Liver (tissue), 9 donors: ENCODE measurements around the gene PTMS. TPM values are rescaled to one million over a fixed set of nuclear protein-coding genes. Genes with fewer than 3 reads are reported as not detected.
A peak's percentile ranks its signal among the peaks of the same experiment; 100 is the strongest.

Experiments
- DNase-seq: peaks from one replicate; pipeline ENCODE4 v3.0.0-alpha.2; 2017; ENCODE audit warnings: low spot score
- H3K27ac ChIP-seq, 2 donors: one replicate each; pipeline ENCODE4 v1.7.0; 2013; ENCODE audit warnings: inconsistent platforms in 2 of 2, low read length in 2 of 2, control low read depth in 1 of 2, low read depth in 1 of 2, mild to moderate bottlenecking in 1 of 2
- H3K27me3 ChIP-seq, 4 donors: one replicate each; pipeline versions ENCODE4 v1.6.1 to v1.7.0; 2013; ENCODE audit warnings: low read length in 3 of 4, inconsistent platforms in 1 of 4, mild to moderate bottlenecking in 1 of 4, moderate library complexity in 1 of 4; ENCODE audit not compliant: control insufficient read depth in 4 of 4, insufficient read depth in 4 of 4
- H3K36me3 ChIP-seq, 4 donors: one replicate each; pipeline versions ENCODE4 v1.6.1 to v1.7.0; 2013; ENCODE audit warnings: low read length in 3 of 4, mild to moderate bottlenecking in 3 of 4, low read depth in 1 of 4, moderate library complexity in 1 of 4; ENCODE audit not compliant: control insufficient read depth in 4 of 4, insufficient read depth in 3 of 4
- H3K4me1 ChIP-seq, 4 donors: one replicate each; pipeline versions ENCODE4 v1.6.1 to v1.7.0; 2013; ENCODE audit warnings: low read length in 3 of 4, mild to moderate bottlenecking in 3 of 4, moderate library complexity in 1 of 4; ENCODE audit not compliant: control insufficient read depth in 4 of 4, insufficient read depth in 4 of 4
- H3K4me3 ChIP-seq, 3 donors: one replicate each; pipeline versions ENCODE4 v1.6.1 to v1.7.0; 2013; ENCODE audit warnings: low read length in 3 of 3, control low read depth in 1 of 3, low read depth in 1 of 3, mild to moderate bottlenecking in 1 of 3
- H3K9ac ChIP-seq, 2 donors: one replicate each; pipeline ENCODE4 v1.7.0; 2013; ENCODE audit warnings: low read length in 2 of 2, mild to moderate bottlenecking in 2 of 2, moderate library complexity in 2 of 2, control low read depth in 1 of 2, low read depth in 1 of 2
- H3K9me3 ChIP-seq, 4 donors: one replicate each; pipeline versions ENCODE4 v1.6.1 to v1.7.0; 2013; ENCODE audit warnings: low read length in 3 of 4; ENCODE audit not compliant: control insufficient read depth in 4 of 4
- ATF3 ChIP-seq: IDR thresholded peaks from 2 replicates; pipeline ENCODE4 v1.6.1; 2016; ENCODE audit warnings: antibody characterized with exemption
- CTCF ChIP-seq: fragments of 150-350 bp; IDR thresholded peaks from 2 replicates; pipeline ENCODE4 v1.5.1; 2017; ENCODE audit warnings: improper control_type of control experiment, low read depth, low read length; ENCODE audit not compliant: missing input control
- FOXA1 ChIP-seq: IDR thresholded peaks from 2 replicates; pipeline ENCODE4 v1.6.1; 2016; ENCODE audit warnings: antibody characterized with exemption
- GABPA ChIP-seq, 2 donors: IDR thresholded peaks in 1 of 2; conservative IDR thresholded peaks in 1 of 2; 2 replicates each; pipeline ENCODE4 v1.6.1; 2016; ENCODE audit warnings: antibody characterized with exemption in 2 of 2, mild to moderate bottlenecking in 1 of 2, moderate library complexity in 1 of 2
- HNF4A ChIP-seq, 2 donors: conservative IDR thresholded peaks; 2 replicates each; pipeline ENCODE4 v1.6.1; 2016; ENCODE audit warnings: antibody characterized with exemption in 2 of 2, mild to moderate bottlenecking in 2 of 2
- HNF4G ChIP-seq: IDR thresholded peaks from 2 replicates; pipeline ENCODE4 v1.6.1; 2016; ENCODE audit warnings: antibody characterized with exemption
- JUND ChIP-seq, 2 donors: IDR thresholded peaks; 2 replicates each; pipeline ENCODE4 v1.6.1; 2016; ENCODE audit warnings: antibody characterized with exemption in 2 of 2
- NR2F2 ChIP-seq: IDR thresholded peaks from 2 replicates; pipeline ENCODE4 v1.6.1; 2016; ENCODE audit warnings: antibody characterized with exemption
- RXRA ChIP-seq, 2 donors: IDR thresholded peaks; 2 replicates each; pipeline ENCODE4 v1.6.1; 2017 to 2018; ENCODE audit warnings: antibody characterized with exemption in 2 of 2, mild to moderate bottlenecking in 1 of 2
- TAF1 ChIP-seq: conservative IDR thresholded peaks from 2 replicates; pipeline ENCODE4 v1.6.1; 2016; ENCODE audit warnings: antibody characterized with exemption, mild to moderate bottlenecking
- ZBTB33 ChIP-seq: IDR thresholded peaks from 2 replicates; pipeline ENCODE4 v1.6.1; 2016; ENCODE audit warnings: antibody characterized with exemption
- WGBS: extraction: QIAGEN DNeasy Blood & Tissue Kit; methylation state at CpG from one replicate; pipeline ENCODE4 v1.1.7; 2013; 5-methylcytosine and 5-hydroxymethylcytosine counted together
- polyA plus RNA-seq, 2 donors: library from polyadenylated mRNA; stranded (reverse) in 1 of 2; unstranded in 1 of 2; fragments of 200-250 nt in 1 of 2; fragments of >200 nt in 1 of 2; fragmentation: Nextera tagmentation in 1 of 2; extraction: Ambion mirVana in 1 of 2; gene quantifications; one replicate each; pipeline versions ENCODE4 v1.2.1 to v1.2.3, GENCODE V29; 2013 to 2015
- total RNA-seq, 2 donors: library from RNA; depleted of rRNA; stranded (reverse); fragments of >200 nt; gene quantifications; one replicate each; pipeline ENCODE4 v1.2.3, GENCODE V29; 2014
- TF ChIP-seq, protein P1 (sequence below): IDR thresholded peaks from 2 replicates; pipeline ENCODE4 v1.6.1; 2016; ENCODE audit warnings: antibody characterized with exemption
- donor health status: healthy.
- donor health status: healthy.
- donor health status: healthy.
- donor health status: healthy.
- donor health status: healthy.

Gene PTMS
- total and polyA plus RNA-seq, 4 donors, result 26.3 to 261 (median 104) TPM

DNA sequence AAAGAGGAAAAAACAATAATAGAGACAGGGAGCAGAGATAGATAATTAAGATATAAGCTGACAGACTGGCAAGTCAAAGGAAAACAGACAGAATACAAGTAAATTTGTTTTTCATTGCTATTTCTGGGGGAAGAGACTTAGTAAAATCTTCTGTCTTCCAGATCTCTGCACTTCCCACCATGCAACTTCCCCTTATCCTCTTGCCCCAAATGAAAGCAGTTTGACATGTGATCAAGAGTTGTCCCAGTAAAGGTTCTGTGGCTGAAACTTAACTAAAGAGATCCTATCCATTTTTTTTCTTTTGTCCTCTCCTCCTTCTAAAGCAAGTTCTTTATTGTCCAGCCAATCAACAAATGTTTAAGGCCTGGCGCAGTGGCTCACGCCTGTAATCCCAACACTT is 11.8 kb upstream of the PTMS start:
- Histone ChIP-seq H3K4me1 (peaks cover 0 to 27% (median 20%) of the 10 kb centered on the region in 4 donors), H3K27me3 (no peaks in the 10 kb centered on the region), H3K36me3 (peaks cover 8 to 15% (median 13%) of the 10 kb centered on the region in 4 donors), H3K9ac (peak overlapping the region in 1 of 2 donors; percentile 77), H3K27ac (peak overlapping the region; percentile 99), H3K9me3 (no peaks in the 10 kb centered on the region), H3K4me3 (no peak overlapping the region)
- 96% methylated on average over 2 of the region's 2 CpGs for WGBS
- TF ChIP-seq, protein P1, sequence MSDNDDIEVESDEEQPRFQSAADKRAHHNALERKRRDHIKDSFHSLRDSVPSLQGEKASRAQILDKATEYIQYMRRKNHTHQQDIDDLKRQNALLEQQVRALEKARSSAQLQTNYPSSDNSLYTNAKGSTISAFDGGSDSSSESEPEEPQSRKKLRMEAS, result no peak
- TF ChIP-seq ZBTB33 (no peak), TAF1 (no peak), GABPA (IDR thresholded peaks at IDR 0.05 in 1 of 2, conservative IDR thresholded peaks at IDR 0.05 in 1 of 2) (no peak), JUND (IDR thresholded peaks at IDR 0.05) (no peak), NR2F2 (no peak)
- no peak for DNase-seq

GRCh38 chr12:6757028-6757690 is 9.0 kb upstream of the PTMS start:
- WGBS, result 88% methylated on average over 8 of the region's 8 CpGs
- H3K9me3 ChIP-seq, result no peaks in the 10 kb centered on the region
- no peak overlapping the region for H3K27ac ChIP-seq
- no peak for DNase-seq
- H3K36me3 ChIP-seq, result no peaks in the 10 kb centered on the region
- peaks cover 0 to 28% (median 22%) of the 10 kb centered on the region in 4 donors for H3K4me1 ChIP-seq
- H3K9ac ChIP-seq, result no peak overlapping the region
- H3K27me3 ChIP-seq, result no peaks in the 10 kb centered on the region
- TF ChIP-seq ATF3 (no peak), FOXA1 (no peak), CTCF (no peak), RXRA (IDR thresholded peaks at IDR 0.05) (no peak), HNF4G (no peak), TAF1 (no peak), GABPA (IDR thresholded peaks at IDR 0.05 in 1 of 2, conservative IDR thresholded peaks at IDR 0.05 in 1 of 2) (no peak), HNF4A (conservative IDR thresholded peaks at IDR 0.05) (no peak)
- TF ChIP-seq, protein P1, result no peak
- no peak overlapping the region for H3K4me3 ChIP-seq
